B cell (primary cell): ENCODE data around the gene TNRC6C. TPM values are rescaled to one million over a fixed set of nuclear protein-coding genes. Genes with fewer than 3 reads are reported as not detected.

Experiments used
- ATAC-seq: fragments of 200-7000 bp; cut with Tn5 transposase; one replicate; pipeline ENCODE4 v1.10.0; 2021; ENCODE audit warnings: low read depth, mild to moderate bottlenecking, moderate number of reproducible peaks, moderate library complexity
- CTCF ChIA-PET: fragments of 350-600 bp; sonication (Branson Sonifier 250); formaldehyde crosslinking; loops from one replicate; lab custom pipeline; 2021; ENCODE audit warnings: antibody characterized with exemption, inconsistent platforms; lab: Charles Lee
- POLR2A ChIA-PET: fragments of 350-600 bp; sonication (Branson Sonifier 250); formaldehyde crosslinking; loops from one replicate; lab custom pipeline; 2021; ENCODE audit warnings: antibody characterized with exemption; lab: Charles Lee
- DNase-seq: peaks from one replicate; pipeline ENCODE4 v3.0.0; 2013
- H2AFZ ChIP-seq: 2 replicates; pipeline ENCODE4 v1.6.1; 2012; ENCODE audit warnings: mild to moderate bottlenecking, low read depth, low read length; ENCODE audit not compliant: insufficient read depth, poor library complexity, severe bottlenecking
- H3K27ac ChIP-seq, 2 donors: 1 replicate in 1 of 2; 2 replicates in 1 of 2; pipeline ENCODE4 v1.5.1; 2012 to 2013; ENCODE audit warnings: low read length in 2 of 2, mild to moderate bottlenecking in 2 of 2, moderate library complexity in 1 of 2
- H3K27me3 ChIP-seq, 4 experiments: fragments of 200-600 bp in 1 of 4; sonication (generic) in 1 of 4; replicated peaks in 1 of 4; 1 replicate in 2 of 4; 2 replicates in 2 of 4; pipeline versions ENCODE4 v1.6.1 to v1.7.0; 2013 to 2016; ENCODE audit warnings: low read length in 3 of 4, mild to moderate bottlenecking in 2 of 4, mixed read lengths in 1 of 4, moderate library complexity in 1 of 4; ENCODE audit not compliant: insufficient read depth in 4 of 4, control insufficient read depth in 3 of 4; ENCODE audit errors: control extremely low read depth in 1 of 4
- H3K36me3 ChIP-seq, 2 experiments: replicated peaks in 1 of 2; 1 replicate in 1 of 2; 2 replicates in 1 of 2; pipeline versions ENCODE4 v1.6.1 to v1.7.1; 2013; ENCODE audit warnings: low read length in 1 of 2; ENCODE audit not compliant: insufficient read depth in 2 of 2, control insufficient read depth in 1 of 2; ENCODE audit errors: control extremely low read depth in 1 of 2, extremely low read depth in 1 of 2
- H3K4me1 ChIP-seq, 2 donors: fragments of 200-600 bp in 1 of 2; sonication (generic) in 1 of 2; 1 replicate in 1 of 2; 2 replicates in 1 of 2; pipeline versions ENCODE4 v1.5.1 to v1.6.1; 2013 to 2017; ENCODE audit warnings: low read length in 2 of 2; ENCODE audit not compliant: control insufficient read depth in 2 of 2, insufficient read depth in 2 of 2
- H3K4me2 ChIP-seq: replicated peaks from 2 replicates; pipeline ENCODE3; 2012; ENCODE audit warnings: mild to moderate bottlenecking, low read depth, low read length; ENCODE audit not compliant: poor library complexity, severe bottlenecking
- H3K4me3 ChIP-seq, 5 experiments: fragments of 200-600 bp in 1 of 5; sonication (generic) in 1 of 5; 1 replicate in 3 of 5; 2 replicates in 2 of 5; pipeline versions ENCODE4 v1.5.1 to v1.7.0; 2011 to 2016; ENCODE audit warnings: low read length in 4 of 5, mild to moderate bottlenecking in 4 of 5, low read depth in 2 of 5, control low read depth in 1 of 5, moderate library complexity in 1 of 5; ENCODE audit not compliant: insufficient read depth in 1 of 5; ENCODE audit errors: control extremely low read depth in 1 of 5, extremely low read depth in 1 of 5
- H3K79me2 ChIP-seq: fragments of 200-600 bp; sonication (generic); one replicate; pipeline ENCODE4 v1.6.0; 2016; ENCODE audit warnings: low read length; ENCODE audit not compliant: control insufficient read depth, insufficient read depth
- H3K9ac ChIP-seq: fragments of 200-600 bp; sonication (generic); 2 replicates; pipeline ENCODE4 v1.6.1; 2017; ENCODE audit warnings: mild to moderate bottlenecking, low read length, moderate library complexity
- H3K9me3 ChIP-seq, 3 donors: one replicate each; pipeline versions ENCODE4 v1.6.1 to v1.7.1; 2013; ENCODE audit warnings: low read length in 2 of 3; ENCODE audit not compliant: control insufficient read depth in 2 of 3, insufficient read depth in 1 of 3; ENCODE audit errors: control extremely low read depth in 1 of 3
- H4K20me1 ChIP-seq: 2 replicates; pipeline ENCODE4 v1.6.0; 2012; ENCODE audit warnings: mild to moderate bottlenecking, low read length; ENCODE audit not compliant: insufficient read depth, control insufficient read depth, poor library complexity, severe bottlenecking
- H3K27ac Mint-ChIP-seq: one replicate; pipeline ENCODE4 v1.8.0; 2021; ENCODE audit warnings: mixed read lengths
- H3K27me3 Mint-ChIP-seq: one replicate; pipeline ENCODE4 v1.8.0; 2021; ENCODE audit warnings: mixed read lengths
- H3K4me1 Mint-ChIP-seq: one replicate; pipeline ENCODE4 v1.8.0; 2021; ENCODE audit warnings: mixed read lengths
- H3K4me3 Mint-ChIP-seq: one replicate; pipeline ENCODE4 v1.8.0; 2021; ENCODE audit warnings: mixed read lengths
- H3K9me3 Mint-ChIP-seq: one replicate; pipeline ENCODE4 v1.8.0; 2022; ENCODE audit warnings: mixed read lengths; ENCODE audit not compliant: insufficient read depth
- CTCF ChIP-seq: fragments of 200-600 bp; IDR thresholded peaks from one replicate; pipeline ENCODE4 v1.8.0; 2022; ENCODE audit warnings: antibody characterized with exemption, mild to moderate bottlenecking
- EZH2 ChIP-seq: IDR thresholded peaks from 2 replicates; pipeline ENCODE4 v1.6.1; 2012; ENCODE audit warnings: borderline replicate concordance, low read depth, mild to moderate bottlenecking, moderate library complexity, low read length; ENCODE audit not compliant: insufficient read depth, poor library complexity, severe bottlenecking
- WGBS: methylation state at CpG from one replicate; pipeline ENCODE4 v1.1.5; 2013; ENCODE audit warnings: missing lambda C conversion rate; ENCODE audit not compliant: insufficient coverage; 5-methylcytosine and 5-hydroxymethylcytosine counted together
- intact Hi-C: fragments of 100-400 bp; cut with micrococcal nuclease; formaldehyde crosslinking; loops from one replicate; pipeline ENCODE4 v1.10.0; 2022
- polyA plus RNA-seq: library from polyadenylated mRNA; depleted of rRNA; stranded (reverse); fragments of >200 nt; gene quantifications from 2 replicates; pipeline ENCODE4 v1.2.3, GENCODE V29; 2012
- total RNA-seq, 2 donors: library from RNA; stranded (reverse); fragments of 120-200 nt in 1 of 2; gene quantifications; 1 replicate in 1 of 2; 2 replicates in 1 of 2; pipeline versions ENCODE4 v1.2.3 to v1.2.4, GENCODE V29; 2013 to 2022

Gene TNRC6C
- total and polyA plus RNA-seq, 2 donors (not counting 1 experiment from before 2014, with no cell fraction given), result 3.9 to 63.8 TPM

GRCh38 chr17:77942112-77942988, 16.2 kb upstream of the TNRC6C start:
- Histone ChIP-seq H3K9me3 (no peaks in the 10 kb centered on the region), H3K79me2 (no peaks in the 10 kb centered on the region), H2AFZ (no peak overlapping the region), H4K20me1 (no peaks in the 10 kb centered on the region), H3K36me3 (no peaks in the 10 kb centered on the region), H3K4me2 (no peak overlapping the region), H3K4me1 (no peaks in the 10 kb centered on the region), H3K4me3 (no peak overlapping the region), H3K9ac (no peak overlapping the region), H3K27me3 (peaks cover 0 to 25% (median 8%) of the 10 kb centered on the region in 4 experiments), H3K27ac (no peak overlapping the region)
- H3K4me3 Mint-ChIP-seq, result no peak overlapping the region
- peaks cover 44% of the 10 kb centered on the region for H3K27me3 Mint-ChIP-seq
- ChIA-PET POLR2A (no interaction called here), CTCF (interaction anchor here (0.7 kb wide), 1 partner anchor 930 kb away, joined by 3 read pairs; no protein-coding TSS in a partner anchor)
- WGBS, result 91% methylated on average over 10 of the region's 11 CpGs
- no peaks in the 10 kb centered on the region for H3K4me1 Mint-ChIP-seq
- TF ChIP-seq EZH2 (no peak), CTCF (no peak)
- no peak overlapping the region for H3K27ac Mint-ChIP-seq
- DNase-seq (no peak), ATAC-seq (no peak)
- intact Hi-C loops, result no loop called here
- H3K9me3 Mint-ChIP-seq, result no peaks in the 10 kb centered on the region

- Histone ChIP-seq H3K4me2 (no peak overlapping the region), H3K4me1 (no peaks in the 10 kb centered on the region), H3K36me3 (no peaks in the 10 kb centered on the region), H2AFZ (no peak overlapping the region), H3K27ac (no peak overlapping the region), H3K9me3 (peaks cover 0 to 5% (median 0%) of the 10 kb centered on the region in 3 donors), H3K4me3 (no peak overlapping the region), H4K20me1 (no peaks in the 10 kb centered on the region), H3K27me3 (peaks cover 0 to 33% (median 14%) of the 10 kb centered on the region in 4 experiments), H3K79me2 (no peaks in the 10 kb centered on the region), H3K9ac (no peak overlapping the region)
- no peak overlapping the region for H3K4me3 Mint-ChIP-seq
- no peaks in the 10 kb centered on the region for H3K4me1 Mint-ChIP-seq
- intact Hi-C loops, result no loop called here
- TF ChIP-seq CTCF, result no peak
- TF ChIP-seq EZH2, result no peak
- H3K27me3 Mint-ChIP-seq, result peaks cover 50% of the 10 kb centered on the region
- ChIA-PET CTCF (no interaction called here), POLR2A (no interaction called here)
- DNase-seq, result no peak
- ATAC-seq, result no peak
- no peaks in the 10 kb centered on the region for H3K9me3 Mint-ChIP-seq
- no peak overlapping the region for H3K27ac Mint-ChIP-seq
- WGBS, result 94% methylated on average over 2 of the region's 5 CpGs
Observed at GRCh38 chr17:77943971-77944370, 14.5 kb upstream of the TNRC6C start.
